Heart left ventricle (tissue), 16 donors: ENCODE measurements around the gene TRIM15. TPM values are rescaled to one million over a fixed set of nuclear protein-coding genes. Genes with fewer than 3 reads are reported as not detected.

Experiments used
- ATAC-seq, 4 donors: fragments of 200-7000 bp; cut with Tn5 transposase; one replicate each; pipeline ENCODE4 v1.9.1; 2020 to 2022; ENCODE audit warnings: moderate library complexity in 4 of 4, mild to moderate bottlenecking in 3 of 4, moderate number of reproducible peaks in 1 of 4
- DNase-seq, 5 donors: peaks; one replicate each; pipeline ENCODE4 v3.0.0-alpha.2; 2020
- H3K27ac ChIP-seq, 12 donors: fragments of 200-600 bp; sonication (generic) in 4 of 12; one replicate each; pipeline versions ENCODE4 v1.5.0 to v1.8.0; 2016 to 2022; ENCODE audit warnings: mild to moderate bottlenecking in 2 of 12
- H3K27me3 ChIP-seq, 9 donors: fragments of 200-600 bp; sonication (generic) in 2 of 9; one replicate each; pipeline versions ENCODE4 v1.5.1 to v1.8.0; 2016 to 2022; ENCODE audit warnings: mild to moderate bottlenecking in 3 of 9
- H3K36me3 ChIP-seq, 9 donors: fragments of 200-600 bp; sonication (generic) in 2 of 9; one replicate each; pipeline versions ENCODE4 v1.5.0 to v1.8.0; 2018 to 2022; ENCODE audit warnings: mild to moderate bottlenecking in 2 of 9
- H3K4me1 ChIP-seq, 12 donors: fragments of 200-600 bp; sonication (generic) in 4 of 12; one replicate each; pipeline versions ENCODE4 v1.5.0 to v1.8.0; 2016 to 2022; ENCODE audit warnings: mild to moderate bottlenecking in 3 of 12
- H3K4me3 ChIP-seq, 12 donors: fragments of 200-600 bp; sonication (generic) in 4 of 12; one replicate each; pipeline versions ENCODE4 v1.5.0 to v1.8.0; 2017 to 2022; ENCODE audit warnings: mild to moderate bottlenecking in 9 of 12, moderate library complexity in 4 of 12
- H3K9me3 ChIP-seq, 12 donors: fragments of 200-600 bp; sonication (generic) in 4 of 12; one replicate each; pipeline versions ENCODE4 v1.5.0 to v1.8.0; 2016 to 2022; ENCODE audit warnings: mild to moderate bottlenecking in 1 of 12
- CTCF ChIP-seq, 12 donors: fragments of 200-600 bp; sonication (generic) in 4 of 12; IDR thresholded peaks; one replicate each; pipeline versions ENCODE4 v1.5.0 to v1.8.0; 2018 to 2022; ENCODE audit warnings: antibody characterized with exemption in 12 of 12, mild to moderate bottlenecking in 5 of 12
- POLR2A ChIP-seq, 2 donors: fragments of 450-650 bp; IDR thresholded peaks; one replicate each; pipeline ENCODE4 v1.6.1; 2017; ENCODE audit warnings: antibody characterized with exemption in 2 of 2, mild to moderate bottlenecking in 2 of 2, moderate library complexity in 2 of 2
- WGBS, 4 donors: extraction: QIAGEN DNeasy Blood & Tissue Kit in 2 of 4; methylation state at CpG; one replicate each; pipeline versions ENCODE4 v1.1.5 to v1.1.7; 2013 to 2018; 5-methylcytosine and 5-hydroxymethylcytosine counted together
- intact Hi-C, 10 donors: fragments of 100-400 bp; cut with DNase I; formaldehyde crosslinking; loops; one replicate each; pipeline versions ENCODE4 v1.11.1 to v1.14.2; 2022
- polyA plus RNA-seq, 2 donors: library from polyadenylated mRNA; stranded (reverse); fragments of 200-250 nt; gene quantifications; one replicate each; pipeline ENCODE4 v1.2.3, GENCODE V29; 2013
- total RNA-seq, 9 donors: library from RNA; depleted of rRNA in 2 of 9; stranded (reverse); fragments of >200 nt in 2 of 9; fragmentation: NEBNext Ultra II Directional in 3 of 9; extraction: Animal tissue kit (Norgen Biotek cat#: 25700) in 3 of 9; gene quantifications; one replicate each; pipeline versions ENCODE4 v1.1.0 to v1.2.4, GENCODE V29; 2016 to 2023
- donor health status: ischemic (EF 13 %, LVEDD 7.1; RV severe dilation, severe dysfunction).
- donor health status: healthy with polysubstance abuse.
- donor health status: DM: no; HTN: yes; CAD: no.
- donor health status: DM: no; HTN: no; CAD: no.
- donor health status: ischemic (EF 25% LVEDD 6.9; RV normal size, moderate dysfunction).
- donor health status: ischemic (EF 25% LVEDD 5.7; RV mildly dilated, moderate dysfunction).
- donor health status: healthy.
- donor health status: DM: yes; HTN: yes; CAD: no.
- donor health status: ischemic (EF 35%, LVEDD 5.7; RV mildly dilated, moderate dysfunction).
- donor health status: nonischemic (EF 11% LVEDD 7.7; RV severe dilation, severe dysfunction).
- donor health status: DM: yes; HTN: yes; CAD: no.
- donor health status: PGD.
- donor health status: ischemic (EF 29% LVEDD 5.4; RV normal size, mild dysfunction).
- donor health status: nonischemic (EF 23%, LVEDD 6.1; RV moderate dilation, normal function).

The TRIM15 gene
- total and polyA plus RNA-seq, 11 donors = not detected

- Histone ChIP-seq H3K4me1 (no peaks in the 10 kb centered on the region), H3K27ac (no peak overlapping the region), H3K9me3 (no peaks in the 10 kb centered on the region), H3K36me3 (no peaks in the 10 kb centered on the region), H3K4me3 (no peak overlapping the region), H3K27me3 (peaks cover 0 to 34% (median 4%) of the 10 kb centered on the region in 9 donors)
- no peak for ATAC-seq
- intact Hi-C loops = no loop called here
- DNase-seq = no peak
- 73 to 83% (median 81%) methylated on average over 10 of the region's 10 CpGs for WGBS, 4 donors
- TF ChIP-seq CTCF (IDR thresholded peaks at IDR 0.05) (no peak), POLR2A (IDR thresholded peaks at IDR 0.05) (no peak)
These were observed 41.6 kb upstream of the TRIM15 start for GRCh38 chr6:30121446-30122366.

GRCh38 chr6:30122515-30122914, 40.8 kb upstream of the TRIM15 start:
- DNase-seq (no peak), ATAC-seq (no peak)
- H3K27ac ChIP-seq = no peak overlapping the region
- H3K9me3 ChIP-seq = no peaks in the 10 kb centered on the region
- peaks cover 0 to 32% (median 2%) of the 10 kb centered on the region in 9 donors for H3K27me3 ChIP-seq
- intact Hi-C loops = no loop called here
- 32 to 87% (median 77%) methylated on average over 2 of the region's 2 CpGs for WGBS, 4 donors
- peaks cover 0 to 5% (median 0%) of the 10 kb centered on the region in 12 donors for H3K4me1 ChIP-seq
- TF ChIP-seq CTCF (IDR thresholded peaks at IDR 0.05) (no peak), POLR2A (IDR thresholded peaks at IDR 0.05) (no peak)
- H3K4me3 ChIP-seq = no peak overlapping the region
- H3K36me3 ChIP-seq = no peaks in the 10 kb centered on the region

GRCh38 chr6:30127238-30128093, 35.9 kb upstream of the TRIM15 start:
- WGBS, 4 donors = 7 to 13% (median 7%) methylated on average over 37 to 50 of the region's 50 CpGs
- DNase-seq = no peak
- Histone ChIP-seq H3K4me1 (peaks cover 0 to 17% (median 4%) of the 10 kb centered on the region in 12 donors), H3K9me3 (no peaks in the 10 kb centered on the region), H3K27me3 (peaks cover 21 to 69% (median 40%) of the 10 kb centered on the region in 9 donors), H3K27ac (no peak overlapping the region), H3K36me3 (no peaks in the 10 kb centered on the region), H3K4me3 (peak overlapping the region in 7 of 12 donors; percentile 7 to 39 (median 26))
- TF ChIP-seq POLR2A (IDR thresholded peaks at IDR 0.05) (no peak), CTCF (IDR thresholded peaks at IDR 0.05) (no peak)
- intact Hi-C loops = loop anchor here in 1 of 10 donors (2.0 kb wide), 1 partner anchor 25 kb away; no protein-coding TSS in a partner anchor
- ATAC-seq = peak in 2 of 4 donors; percentile 27 to 38
